ENCODE measurements around the gene HSD17B1. TPM values are rescaled to one million over a fixed set of nuclear protein-coding genes. Genes with fewer than 3 reads are reported as not detected.

The HSD17B1 gene
- total RNA-seq, 4 donors from 2014 or later, result 0.35 to 3.1 TPM; not detected in 2

DNA sequence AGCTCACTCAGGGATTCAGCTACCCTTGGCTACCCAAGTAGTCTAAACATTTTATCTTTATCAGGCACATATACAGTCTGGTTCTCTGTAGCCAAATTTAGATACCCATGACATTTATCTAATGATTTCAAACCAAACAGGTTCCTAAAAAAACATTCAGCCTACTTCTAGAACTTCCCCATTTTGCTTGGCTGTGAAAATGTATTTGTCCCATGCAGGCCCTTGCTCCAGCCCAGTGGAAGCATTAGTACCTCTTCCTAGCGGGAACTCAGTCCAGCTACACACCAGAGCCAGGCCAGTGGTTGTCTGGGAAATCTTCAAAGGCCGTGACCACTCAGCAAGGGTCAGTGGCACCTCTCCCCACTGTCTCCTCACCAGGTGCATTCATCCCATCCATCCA lies 42.9 kb upstream of the HSD17B1 start:
- intact Hi-C loops (cut with DNase I; ENCODE audit: low total_unique reads), result no loop called here
- Histone ChIP-seq H3K4me3 (no peak overlapping the region), H3K9me3 (no peaks in the 10 kb centered on the region), H3K27me3 (no peaks in the 10 kb centered on the region), H3K27ac (no peak overlapping the region), H3K4me1 (no peaks in the 10 kb centered on the region), H3K36me3 (no peaks in the 10 kb centered on the region)
- TF ChIP-seq POLR2A (IDR thresholded peaks at IDR 0.05), result no peak
- TF ChIP-seq, protein P1, sequence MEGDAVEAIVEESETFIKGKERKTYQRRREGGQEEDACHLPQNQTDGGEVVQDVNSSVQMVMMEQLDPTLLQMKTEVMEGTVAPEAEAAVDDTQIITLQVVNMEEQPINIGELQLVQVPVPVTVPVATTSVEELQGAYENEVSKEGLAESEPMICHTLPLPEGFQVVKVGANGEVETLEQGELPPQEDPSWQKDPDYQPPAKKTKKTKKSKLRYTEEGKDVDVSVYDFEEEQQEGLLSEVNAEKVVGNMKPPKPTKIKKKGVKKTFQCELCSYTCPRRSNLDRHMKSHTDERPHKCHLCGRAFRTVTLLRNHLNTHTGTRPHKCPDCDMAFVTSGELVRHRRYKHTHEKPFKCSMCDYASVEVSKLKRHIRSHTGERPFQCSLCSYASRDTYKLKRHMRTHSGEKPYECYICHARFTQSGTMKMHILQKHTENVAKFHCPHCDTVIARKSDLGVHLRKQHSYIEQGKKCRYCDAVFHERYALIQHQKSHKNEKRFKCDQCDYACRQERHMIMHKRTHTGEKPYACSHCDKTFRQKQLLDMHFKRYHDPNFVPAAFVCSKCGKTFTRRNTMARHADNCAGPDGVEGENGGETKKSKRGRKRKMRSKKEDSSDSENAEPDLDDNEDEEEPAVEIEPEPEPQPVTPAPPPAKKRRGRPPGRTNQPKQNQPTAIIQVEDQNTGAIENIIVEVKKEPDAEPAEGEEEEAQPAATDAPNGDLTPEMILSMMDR (IDR thresholded peaks at IDR 0.05), result no peak
- DNase-seq, result no peak

DNA sequence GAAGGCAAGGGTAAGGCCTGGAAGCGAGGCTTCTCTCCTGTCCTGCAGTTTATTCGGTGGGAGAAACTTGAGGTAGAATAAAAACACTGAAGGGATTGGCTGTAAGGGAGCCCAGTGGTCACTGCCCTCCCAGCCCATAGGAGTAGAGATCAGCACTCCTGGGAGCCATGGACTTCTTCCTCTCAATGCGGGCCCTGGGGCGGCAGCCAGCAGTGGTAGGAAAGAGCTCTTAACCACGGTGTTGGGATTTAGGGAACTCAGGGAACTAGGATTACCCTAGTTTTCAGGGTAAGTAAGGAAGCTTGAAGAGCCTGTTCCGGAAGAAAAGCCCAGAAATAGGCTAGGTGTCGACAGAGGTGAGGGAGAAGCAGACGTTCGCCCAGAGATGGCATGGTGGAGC lies 40.5 kb upstream of the HSD17B1 start:
- no peaks in the 10 kb centered on the region for H3K36me3 ChIP-seq
- no peak for TF ChIP-seq POLR2A (IDR thresholded peaks at IDR 0.05)
- TF ChIP-seq, protein P1 (IDR thresholded peaks at IDR 0.05), result no peak
- DNase-seq, result no peak
- peaks cover 10 to 11% of the 10 kb centered on the region in 2 donors for H3K4me1 ChIP-seq
- H3K27ac ChIP-seq, result peak overlapping the region; percentile 95 to 99
- H3K9me3 ChIP-seq, result no peaks in the 10 kb centered on the region
- H3K27me3 ChIP-seq, result no peaks in the 10 kb centered on the region
- no peak overlapping the region for H3K4me3 ChIP-seq
- intact Hi-C loops (cut with DNase I; ENCODE audit: low total_unique reads), result no loop called here

DNA sequence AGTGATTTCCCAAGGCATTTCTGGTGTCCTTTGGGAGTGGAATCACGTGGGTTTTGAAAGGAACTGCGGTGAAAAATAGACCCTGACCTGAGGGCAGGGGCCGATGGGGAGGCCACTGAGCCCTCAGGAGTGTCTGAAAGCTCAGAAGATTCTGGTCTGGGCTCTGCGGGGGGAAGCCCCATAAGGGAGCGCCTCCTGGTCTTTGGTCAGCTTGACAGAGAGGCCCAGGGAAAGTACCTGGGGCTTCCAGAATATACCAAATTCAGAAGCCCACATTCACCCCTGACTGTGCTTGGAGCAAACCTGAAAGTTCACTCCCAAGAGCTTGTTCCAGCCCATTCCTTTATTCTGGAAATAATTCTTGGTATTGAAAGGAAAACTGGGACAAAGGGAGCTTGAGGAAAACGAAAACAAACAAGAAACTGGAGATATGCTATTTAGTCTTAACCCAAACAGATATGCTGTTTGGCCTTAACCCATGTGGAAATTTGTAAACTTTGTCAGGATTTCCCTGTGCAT lies 39.9 kb upstream of the HSD17B1 start:
- Histone ChIP-seq H3K27ac (peak overlapping the region; percentile 95 to 99), H3K4me1 (peaks cover 16% of the 10 kb centered on the region in 2 donors), H3K27me3 (no peaks in the 10 kb centered on the region), H3K9me3 (no peaks in the 10 kb centered on the region), H3K4me3 (no peak overlapping the region), H3K36me3 (no peaks in the 10 kb centered on the region)
- intact Hi-C loops (cut with DNase I; ENCODE audit: low total_unique reads), result no loop called here
- TF ChIP-seq, protein P1 (IDR thresholded peaks at IDR 0.05), result no peak
- TF ChIP-seq POLR2A (IDR thresholded peaks at IDR 0.05), result no peak
- DNase-seq, result no peak

DNA sequence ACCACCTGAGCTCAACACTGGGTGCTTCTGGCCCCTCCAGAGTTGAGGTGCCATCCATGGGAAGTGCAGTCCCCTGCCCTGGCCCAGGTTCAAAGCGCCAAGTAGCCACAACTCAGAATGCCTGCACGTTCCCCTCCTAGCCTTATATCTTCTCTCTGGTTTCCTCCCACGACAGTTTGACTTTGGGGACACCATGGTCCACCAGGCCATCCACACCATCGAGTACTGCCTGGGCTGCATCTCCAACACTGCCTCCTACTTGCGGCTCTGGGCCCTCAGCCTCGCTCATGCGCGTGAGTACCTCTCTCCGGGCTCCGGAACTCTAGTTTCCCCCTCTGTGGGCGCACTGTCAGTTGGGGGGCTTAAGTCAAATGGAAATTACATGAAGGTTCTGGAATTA lies 39.0 kb upstream of the HSD17B1 start:
- Histone ChIP-seq H3K9me3 (no peaks in the 10 kb centered on the region), H3K4me3 (no peak overlapping the region), H3K4me1 (peaks cover 23 to 25% of the 10 kb centered on the region in 2 donors), H3K36me3 (no peaks in the 10 kb centered on the region), H3K27ac (peak overlapping the region; percentile 95 to 99), H3K27me3 (no peaks in the 10 kb centered on the region)
- intact Hi-C loops (cut with DNase I; ENCODE audit: low total_unique reads), result no loop called here
- TF ChIP-seq, protein P1 (IDR thresholded peaks at IDR 0.05), result no peak
- TF ChIP-seq POLR2A (IDR thresholded peaks at IDR 0.05), result no peak
- no peak for DNase-seq

DNA sequence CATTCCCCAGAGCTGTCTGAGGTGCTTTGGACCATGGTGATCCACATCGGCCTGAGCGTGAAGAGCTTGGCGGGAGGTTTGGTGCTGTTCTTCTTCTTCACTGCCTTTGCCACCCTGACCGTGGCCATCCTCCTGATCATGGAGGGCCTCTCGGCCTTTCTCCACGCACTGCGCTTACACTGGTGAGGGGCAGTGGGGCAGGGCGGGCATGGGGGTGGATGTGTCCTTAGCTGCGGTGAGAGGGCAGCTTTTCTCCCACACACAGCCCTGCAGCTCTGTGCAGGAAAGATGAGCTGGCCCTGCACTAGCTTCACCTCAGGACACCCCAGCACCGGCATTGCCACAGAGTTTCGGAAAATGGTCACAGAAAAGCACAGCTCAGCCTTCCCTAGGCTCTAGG lies 38.4 kb upstream of the HSD17B1 start:
- Histone ChIP-seq H3K27me3 (no peaks in the 10 kb centered on the region), H3K27ac (peak overlapping the region; percentile 95 to 99), H3K9me3 (no peaks in the 10 kb centered on the region), H3K4me1 (peaks cover 29 to 30% of the 10 kb centered on the region in 2 donors), H3K36me3 (no peaks in the 10 kb centered on the region), H3K4me3 (no peak overlapping the region)
- DNase-seq, result no peak
- intact Hi-C loops (cut with DNase I; ENCODE audit: low total_unique reads), result no loop called here
- no peak for TF ChIP-seq POLR2A (IDR thresholded peaks at IDR 0.05)
- TF ChIP-seq, protein P1 (IDR thresholded peaks at IDR 0.05), result no peak

Data from uterus (tissue), 4 donors.